GM23338 (cell line): ENCODE measurements around the gene GHR. TPM values are rescaled to one million over a fixed set of nuclear protein-coding genes. Genes with fewer than 3 reads are reported as not detected.

Experiments
- ATAC-seq: fragments of 200-7000 bp; cut with Tn5 transposase; 3 replicates; pipeline ENCODE4 v1.9.1; 2020
- DNase-seq: peaks from one replicate; pipeline ENCODE4 v3.0.0-alpha.2; 2015; ENCODE audit warnings: low spot score
- H2AFZ ChIP-seq: fragments of 200-600 bp; sonication (generic); 2 replicates; pipeline ENCODE4 v1.8.0; 2016; ENCODE audit warnings: antibody characterized with exemption, mild to moderate bottlenecking, moderate library complexity
- H3F3A ChIP-seq: fragments of 200-600 bp; sonication (generic); replicated peaks from 2 replicates; pipeline ENCODE4 v1.8.0; 2017; ENCODE audit warnings: antibody characterized with exemption, mixed run types, low read depth
- H3K27ac ChIP-seq: fragments of 200-600 bp; sonication (generic); 2 replicates; pipeline ENCODE4 v1.6.1; 2016; ENCODE audit warnings: low read depth
- H3K27me3 ChIP-seq: fragments of 200-600 bp; sonication (generic); 2 replicates; pipeline ENCODE4 v1.8.0; 2016; ENCODE audit warnings: mild to moderate bottlenecking, mixed run types, moderate library complexity; ENCODE audit not compliant: insufficient read depth
- H3K36me3 ChIP-seq: fragments of 200-600 bp; sonication (generic); 2 replicates; pipeline ENCODE4 v1.8.0; 2016; ENCODE audit warnings: mild to moderate bottlenecking; ENCODE audit not compliant: insufficient read depth
- H3K4me1 ChIP-seq: fragments of 200-600 bp; sonication (generic); 2 replicates; pipeline ENCODE4 v1.8.0; 2016; ENCODE audit warnings: mild to moderate bottlenecking, moderate library complexity; ENCODE audit not compliant: insufficient read depth
- H3K4me2 ChIP-seq: fragments of 200-600 bp; sonication (generic); 2 replicates; pipeline ENCODE4 v1.7.1; 2017; ENCODE audit warnings: mixed run types
- H3K4me3 ChIP-seq: fragments of 200-600 bp; sonication (generic); 2 replicates; pipeline ENCODE4 v1.6.1; 2016; ENCODE audit warnings: mixed run types
- H3K79me2 ChIP-seq: fragments of 200-600 bp; sonication (generic); replicated peaks from 2 replicates; pipeline ENCODE4 v1.8.0; 2017; ENCODE audit warnings: mild to moderate bottlenecking; ENCODE audit not compliant: insufficient read depth
- H3K9me2 ChIP-seq: fragments of 200-600 bp; sonication (generic); 2 replicates; pipeline ENCODE4 v1.8.0; 2017; ENCODE audit not compliant: insufficient read depth
- H4K20me1 ChIP-seq: fragments of 200-600 bp; sonication (generic); replicated peaks from 2 replicates; pipeline ENCODE4 v1.8.0; 2017; ENCODE audit warnings: mild to moderate bottlenecking; ENCODE audit not compliant: insufficient read depth
- H3K27ac Mint-ChIP-seq: 2 replicates; pipeline ENCODE4 v1.8.0; 2020; ENCODE audit warnings: inconsistent platforms, mild to moderate bottlenecking, moderate library complexity, mixed read lengths
- H3K27me3 Mint-ChIP-seq: 3 replicates; pipeline ENCODE4 v1.8.0; 2022; ENCODE audit warnings: low read depth, mild to moderate bottlenecking, moderate library complexity, mixed read lengths, inconsistent platforms; ENCODE audit not compliant: insufficient read depth, poor library complexity
- H3K36me3 Mint-ChIP-seq: 3 replicates; pipeline ENCODE4 v1.8.0; 2021; ENCODE audit warnings: low read depth, mild to moderate bottlenecking, inconsistent platforms, moderate library complexity, mixed read lengths
- H3K4me1 Mint-ChIP-seq: 3 replicates; pipeline ENCODE4 v1.8.0; 2020; ENCODE audit warnings: mild to moderate bottlenecking, inconsistent platforms, mixed read lengths
- H3K4me3 Mint-ChIP-seq: 3 replicates; pipeline ENCODE4 v1.8.0; 2021; ENCODE audit warnings: moderate library complexity, mild to moderate bottlenecking, inconsistent platforms, mixed read lengths
- H3K9me3 Mint-ChIP-seq: 3 replicates; pipeline ENCODE4 v1.8.0; 2020; ENCODE audit warnings: moderate library complexity, mild to moderate bottlenecking, inconsistent platforms, mixed read lengths
- CREB1 ChIP-seq: fragments of 250-450 bp; sonication (Bioruptor Pico); IDR thresholded peaks from 2 replicates; pipeline ENCODE4 v1.5.0; 2020; ENCODE audit warnings: low read depth, mild to moderate bottlenecking, moderate library complexity
- EZH2 ChIP-seq: fragments of 200-600 bp; sonication (generic); IDR thresholded peaks from one replicate; pipeline ENCODE4 v1.8.0; 2017; ENCODE audit warnings: antibody characterized with exemption, mild to moderate bottlenecking, low read depth; ENCODE audit not compliant: unreplicated experiment
- EZH2phosphoT487 ChIP-seq: fragments of 200-600 bp; sonication (generic); IDR thresholded peaks from one replicate; pipeline ENCODE4 v1.8.1; 2018; ENCODE audit warnings: antibody characterized with exemption; ENCODE audit not compliant: unreplicated experiment
- JUNB ChIP-seq: IDR thresholded peaks from one replicate; pipeline ENCODE4 v1.6.1; 2016; ENCODE audit warnings: antibody characterized with exemption; ENCODE audit not compliant: unreplicated experiment
- NANOG ChIP-seq: IDR thresholded peaks from 2 replicates; pipeline ENCODE4 v1.6.1; 2016; ENCODE audit warnings: antibody characterized with exemption, borderline replicate concordance
- POLR2AphosphoS5 ChIP-seq: IDR thresholded peaks from 2 replicates; pipeline ENCODE4 v1.6.1; 2016; ENCODE audit warnings: antibody characterized with exemption, low read depth
- STAT1 ChIP-seq: IDR thresholded peaks from one replicate; pipeline ENCODE4 v1.6.1; 2016; ENCODE audit warnings: antibody characterized with exemption; ENCODE audit not compliant: unreplicated experiment
- ZNF114 ChIP-seq: fragments of 250-450 bp; sonication (Bioruptor Pico); IDR thresholded peaks from 2 replicates; pipeline ENCODE4 v1.5.0; 2020; ENCODE audit warnings: mild to moderate bottlenecking, moderate library complexity
- ZNF331 ChIP-seq: fragments of 250-450 bp; sonication (Bioruptor Pico); IDR thresholded peaks from 2 replicates; pipeline ENCODE4 v1.5.0; 2020; ENCODE audit warnings: low read depth, mild to moderate bottlenecking, moderate library complexity
- ZNF462 ChIP-seq: fragments of 250-450 bp; sonication (Bioruptor Pico); IDR thresholded peaks from 2 replicates; pipeline ENCODE4 v1.5.0; 2020; ENCODE audit warnings: mild to moderate bottlenecking, moderate library complexity
- polyA plus RNA-seq: library from polyadenylated mRNA; unstranded; fragments of >200 nt; fragmentation: Nextera tagmentation; extraction: Ambion mirVana; gene quantifications from 2 replicates; pipeline ENCODE4 v1.2.1, GENCODE V29; 2016
- total RNA-seq: library from RNA; depleted of rRNA; stranded (reverse); fragments of >200 nt; shearing (Covaris generic); gene quantifications from 2 replicates; pipeline ENCODE4 v1.2.3, GENCODE V29; 2014
- TF ChIP-seq, protein P1 (sequence below): IDR thresholded peaks from 2 replicates; pipeline ENCODE4 v1.6.1; 2016; ENCODE audit warnings: antibody characterized with exemption
- TF ChIP-seq, protein P2 (sequence below), 2 experiments: fragments of 200-600 bp in 1 of 2; sonication (generic) in 1 of 2; conservative IDR thresholded peaks; 2 replicates each; pipeline versions ENCODE4 v1.5.1 to v1.6.1; 2016 to 2017; ENCODE audit warnings: antibody characterized with exemption in 2 of 2, low read depth in 2 of 2, mild to moderate bottlenecking in 2 of 2, moderate library complexity in 1 of 2
- TF ChIP-seq, protein P3 (sequence below): IDR thresholded peaks from one replicate; pipeline ENCODE4 v1.6.1; 2018; ENCODE audit warnings: antibody characterized with exemption; ENCODE audit not compliant: unreplicated experiment

The GHR gene
- total and polyA plus RNA-seq, 2 experiments from 2014 or later, result 0.21 to 1.9 TPM

DNA sequence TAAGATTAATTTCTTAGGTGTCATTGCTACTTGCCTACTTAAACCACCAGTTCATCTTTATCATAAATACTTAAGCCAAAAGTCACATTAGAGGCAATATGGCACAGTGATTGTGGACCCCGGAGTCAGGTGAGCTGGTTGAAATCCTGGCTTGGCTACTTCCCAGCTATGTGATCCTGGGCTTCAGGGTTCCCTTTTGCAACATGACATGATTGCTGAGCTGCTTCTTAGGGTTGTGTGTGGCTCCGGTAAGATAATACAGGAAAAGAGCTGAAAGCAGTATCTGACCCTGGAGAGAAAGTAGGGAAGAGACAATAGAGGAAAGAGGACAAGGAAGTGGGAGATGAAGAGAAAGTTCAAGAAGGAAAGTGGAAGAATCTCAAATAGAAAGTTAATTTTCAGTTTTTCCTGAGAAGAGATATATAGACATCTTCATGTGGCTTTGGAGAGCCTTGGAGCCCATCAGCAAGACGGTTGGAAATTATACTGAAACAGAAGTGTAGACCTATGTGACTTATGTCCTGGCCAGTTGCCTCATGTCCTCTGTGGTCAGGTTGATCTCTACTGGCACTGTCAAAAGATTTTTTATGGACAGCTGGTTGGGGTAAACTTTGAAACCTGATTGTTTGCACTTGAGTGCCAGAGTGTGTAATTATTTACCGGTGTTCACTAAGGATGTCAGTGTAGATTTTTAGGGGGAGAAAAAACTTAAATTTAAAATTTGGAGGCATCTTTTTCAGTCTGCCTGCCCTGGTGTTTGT is 93.2 kb downstream of the GHR start:
- Histone ChIP-seq H3K4me1 (peaks cover 12% of the 10 kb centered on the region), H3K4me2 (no peak overlapping the region), H3K4me3 (no peak overlapping the region), H3K79me2 (no peaks in the 10 kb centered on the region), H2AFZ (no peak overlapping the region), H4K20me1 (no peaks in the 10 kb centered on the region), H3K27ac (no peak overlapping the region), H3K27me3 (no peaks in the 10 kb centered on the region), H3K9me2 (no peaks in the 10 kb centered on the region), H3K36me3 (no peaks in the 10 kb centered on the region), H3F3A (no peaks in the 10 kb centered on the region)
- Mint-ChIP-seq H3K9me3 (peaks cover 6% of the 10 kb centered on the region; the same call in 2 of the 3 replicates), H3K36me3 (no peaks in the 10 kb centered on the region), H3K4me3 (no peak overlapping the region), H3K4me1 (peaks cover 5% of the 10 kb centered on the region; the same call in 2 of the 3 replicates), H3K27ac (no peak overlapping the region), H3K27me3 (no peaks in the 10 kb centered on the region)
- ATAC-seq, result no peak
- TF ChIP-seq ZNF114 (CRISPR knock-in tag) (no peak), CREB1 (CRISPR knock-in tag) (no peak), POLR2AphosphoS5 (no peak), JUNB (no peak), NANOG (no peak), EZH2 (no peak), EZH2phosphoT487 (no peak), ZNF462 (CRISPR knock-in tag) (no peak), STAT1 (no peak), ZNF331 (CRISPR knock-in tag) (no peak)
- TF ChIP-seq, protein P1, sequence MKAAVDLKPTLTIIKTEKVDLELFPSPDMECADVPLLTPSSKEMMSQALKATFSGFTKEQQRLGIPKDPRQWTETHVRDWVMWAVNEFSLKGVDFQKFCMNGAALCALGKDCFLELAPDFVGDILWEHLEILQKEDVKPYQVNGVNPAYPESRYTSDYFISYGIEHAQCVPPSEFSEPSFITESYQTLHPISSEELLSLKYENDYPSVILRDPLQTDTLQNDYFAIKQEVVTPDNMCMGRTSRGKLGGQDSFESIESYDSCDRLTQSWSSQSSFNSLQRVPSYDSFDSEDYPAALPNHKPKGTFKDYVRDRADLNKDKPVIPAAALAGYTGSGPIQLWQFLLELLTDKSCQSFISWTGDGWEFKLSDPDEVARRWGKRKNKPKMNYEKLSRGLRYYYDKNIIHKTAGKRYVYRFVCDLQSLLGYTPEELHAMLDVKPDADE, result no peak
- TF ChIP-seq, protein P2, sequence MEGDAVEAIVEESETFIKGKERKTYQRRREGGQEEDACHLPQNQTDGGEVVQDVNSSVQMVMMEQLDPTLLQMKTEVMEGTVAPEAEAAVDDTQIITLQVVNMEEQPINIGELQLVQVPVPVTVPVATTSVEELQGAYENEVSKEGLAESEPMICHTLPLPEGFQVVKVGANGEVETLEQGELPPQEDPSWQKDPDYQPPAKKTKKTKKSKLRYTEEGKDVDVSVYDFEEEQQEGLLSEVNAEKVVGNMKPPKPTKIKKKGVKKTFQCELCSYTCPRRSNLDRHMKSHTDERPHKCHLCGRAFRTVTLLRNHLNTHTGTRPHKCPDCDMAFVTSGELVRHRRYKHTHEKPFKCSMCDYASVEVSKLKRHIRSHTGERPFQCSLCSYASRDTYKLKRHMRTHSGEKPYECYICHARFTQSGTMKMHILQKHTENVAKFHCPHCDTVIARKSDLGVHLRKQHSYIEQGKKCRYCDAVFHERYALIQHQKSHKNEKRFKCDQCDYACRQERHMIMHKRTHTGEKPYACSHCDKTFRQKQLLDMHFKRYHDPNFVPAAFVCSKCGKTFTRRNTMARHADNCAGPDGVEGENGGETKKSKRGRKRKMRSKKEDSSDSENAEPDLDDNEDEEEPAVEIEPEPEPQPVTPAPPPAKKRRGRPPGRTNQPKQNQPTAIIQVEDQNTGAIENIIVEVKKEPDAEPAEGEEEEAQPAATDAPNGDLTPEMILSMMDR (conservative IDR thresholded peaks at IDR 0.05; ENCODE audit: low read depth in 2 of 2), result no peak
- TF ChIP-seq, protein P3, sequence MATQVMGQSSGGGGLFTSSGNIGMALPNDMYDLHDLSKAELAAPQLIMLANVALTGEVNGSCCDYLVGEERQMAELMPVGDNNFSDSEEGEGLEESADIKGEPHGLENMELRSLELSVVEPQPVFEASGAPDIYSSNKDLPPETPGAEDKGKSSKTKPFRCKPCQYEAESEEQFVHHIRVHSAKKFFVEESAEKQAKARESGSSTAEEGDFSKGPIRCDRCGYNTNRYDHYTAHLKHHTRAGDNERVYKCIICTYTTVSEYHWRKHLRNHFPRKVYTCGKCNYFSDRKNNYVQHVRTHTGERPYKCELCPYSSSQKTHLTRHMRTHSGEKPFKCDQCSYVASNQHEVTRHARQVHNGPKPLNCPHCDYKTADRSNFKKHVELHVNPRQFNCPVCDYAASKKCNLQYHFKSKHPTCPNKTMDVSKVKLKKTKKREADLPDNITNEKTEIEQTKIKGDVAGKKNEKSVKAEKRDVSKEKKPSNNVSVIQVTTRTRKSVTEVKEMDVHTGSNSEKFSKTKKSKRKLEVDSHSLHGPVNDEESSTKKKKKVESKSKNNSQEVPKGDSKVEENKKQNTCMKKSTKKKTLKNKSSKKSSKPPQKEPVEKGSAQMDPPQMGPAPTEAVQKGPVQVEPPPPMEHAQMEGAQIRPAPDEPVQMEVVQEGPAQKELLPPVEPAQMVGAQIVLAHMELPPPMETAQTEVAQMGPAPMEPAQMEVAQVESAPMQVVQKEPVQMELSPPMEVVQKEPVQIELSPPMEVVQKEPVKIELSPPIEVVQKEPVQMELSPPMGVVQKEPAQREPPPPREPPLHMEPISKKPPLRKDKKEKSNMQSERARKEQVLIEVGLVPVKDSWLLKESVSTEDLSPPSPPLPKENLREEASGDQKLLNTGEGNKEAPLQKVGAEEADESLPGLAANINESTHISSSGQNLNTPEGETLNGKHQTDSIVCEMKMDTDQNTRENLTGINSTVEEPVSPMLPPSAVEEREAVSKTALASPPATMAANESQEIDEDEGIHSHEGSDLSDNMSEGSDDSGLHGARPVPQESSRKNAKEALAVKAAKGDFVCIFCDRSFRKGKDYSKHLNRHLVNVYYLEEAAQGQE, result no peak
- no peak for DNase-seq
